NCI-H146 (cell line): ENCODE data around the gene SYNDIG1L.
"Not testable (repeated sequence)": the region's sequence is repeated elsewhere in the genome, so short reads cannot be mapped to it uniquely, and the experiment has no call there.

Experiments used
- DNase-seq: peaks from one replicate; lab custom pipeline; 2025; lab: John Stamatoyannopoulos, UW

Gene SYNDIG1L

GRCh38 chr14:74426202-74426582, at the start of gene SYNDIG1L:
Gene SYNDIG1L, minus strand, starts transcription at chr14:74426210. Its CDS starts 16,466 bp downstream, at chr14:74409744.
- no peak for DNase-seq

- DNase-seq, result no peak
Observed at GRCh38 chr14:74475678-74476077, 49.7 kb upstream of the SYNDIG1L start.

GRCh38 chr14:74474376-74474775, 48.4 kb upstream of the SYNDIG1L start:
- no peak for DNase-seq

- no peak for DNase-seq
Observed at GRCh38 chr14:74472601-74473000, 46.6 kb upstream of the SYNDIG1L start.

- no peak for DNase-seq
Observed at GRCh38 chr14:74469548-74470518, 43.8 kb upstream of the SYNDIG1L start.

GRCh38 chr14:74468513-74468912, 42.5 kb upstream of the SYNDIG1L start:
- no peak for DNase-seq

- DNase-seq, result no peak
Observed at GRCh38 chr14:74465335-74465734, 39.3 kb upstream of the SYNDIG1L start.

- no peak for DNase-seq
Observed at GRCh38 chr14:74464785-74465184, 38.8 kb upstream of the SYNDIG1L start.

- DNase-seq, result no peak
Observed at GRCh38 chr14:74463697-74464096, 37.7 kb upstream of the SYNDIG1L start.

GRCh38 chr14:74462993-74463392, 37.0 kb upstream of the SYNDIG1L start:
- no peak for DNase-seq

- no peak for DNase-seq
Observed at GRCh38 chr14:74459976-74460375, 34.0 kb upstream of the SYNDIG1L start.

GRCh38 chr14:74459289-74459946, 33.4 kb upstream of the SYNDIG1L start:
- peak; percentile 2 for DNase-seq

GRCh38 chr14:74457565-74457895, 31.5 kb upstream of the SYNDIG1L start:
- no peak for DNase-seq

GRCh38 chr14:74456684-74457564, 30.9 kb upstream of the SYNDIG1L start:
- no peak for DNase-seq

GRCh38 chr14:74454397-74454796, 28.4 kb upstream of the SYNDIG1L start:
- not testable (repeated sequence) for DNase-seq

GRCh38 chr14:74444866-74445265, 18.9 kb upstream of the SYNDIG1L start:
- DNase-seq, result no peak

GRCh38 chr14:74442757-74443156, 16.7 kb upstream of the SYNDIG1L start:
- DNase-seq, result no peak

GRCh38 chr14:74441113-74441512, 15.1 kb upstream of the SYNDIG1L start:
- no peak for DNase-seq

- DNase-seq, result no peak
Observed at GRCh38 chr14:74438351-74438915, 12.4 kb upstream of the SYNDIG1L start.

GRCh38 chr14:74437496-74438053, 11.6 kb upstream of the SYNDIG1L start:
- no peak for DNase-seq

- DNase-seq, result no peak
Observed at GRCh38 chr14:74434294-74434693, 8.3 kb upstream of the SYNDIG1L start.

GRCh38 chr14:74429991-74430390, 4.0 kb upstream of the SYNDIG1L start:
- DNase-seq, result no peak
